Middle frontal gyrus (tissue), 1 donor: ENCODE measurements around the gene SGPP2.
"Not testable (repeated sequence)": the region's sequence is repeated elsewhere in the genome, so short reads cannot be mapped to it uniquely, and the experiment has no call there.

ENCODE experiments used
- DNase-seq: peaks from one replicate; pipeline ENCODE4 v3.0.0-alpha.2; 2015; ENCODE audit warnings: low spot score; ENCODE audit errors: extremely low spot score

Gene SGPP2

DNA sequence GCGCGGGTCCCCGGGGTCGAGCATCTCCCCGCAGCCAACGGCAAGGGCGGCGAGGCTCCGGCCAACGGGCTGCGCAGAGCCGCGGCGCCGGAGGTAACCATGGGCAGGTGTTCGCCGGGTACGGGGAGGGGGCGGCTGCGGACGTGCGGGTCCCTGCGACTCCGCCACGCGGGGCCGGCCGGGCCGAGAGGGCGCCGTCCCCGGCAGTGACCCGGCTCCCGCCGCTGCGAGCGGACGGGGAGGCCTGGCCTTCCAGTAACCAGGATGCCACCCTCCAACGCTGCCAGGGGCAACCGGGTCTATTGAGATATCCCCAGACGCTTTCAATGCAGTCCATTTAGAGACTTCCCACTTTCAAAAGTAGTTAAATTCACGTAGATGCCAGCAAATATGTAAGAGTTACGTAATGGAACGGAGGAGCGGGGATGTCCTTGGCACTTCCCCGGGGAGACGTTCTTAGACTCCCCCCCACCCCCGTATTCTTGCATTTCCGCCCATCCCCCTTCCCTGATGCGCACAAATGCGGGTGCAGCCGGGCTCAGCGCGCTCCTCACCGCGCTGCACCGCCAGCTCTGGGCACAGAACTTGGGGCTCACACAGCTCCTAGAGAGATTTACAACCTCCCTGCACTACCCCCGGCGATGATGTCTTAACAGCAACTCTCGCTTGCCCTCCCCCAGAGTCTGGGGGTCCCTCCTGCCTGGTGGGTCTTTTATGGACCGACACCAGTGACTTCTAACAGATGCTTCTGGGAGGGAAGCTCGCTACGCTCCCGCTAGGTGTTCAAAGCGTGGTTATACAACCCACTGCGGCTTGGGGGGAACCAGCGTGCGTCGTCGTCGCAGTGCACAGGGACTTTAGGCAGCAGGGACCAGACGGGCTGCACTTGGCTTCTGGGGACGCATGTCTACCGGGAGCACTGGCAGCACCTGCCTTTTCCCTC lies 657 bp downstream of the SGPP2 start:
- no peak for DNase-seq

- no peak for DNase-seq
Measured at GRCh38 chr2:222427646-222428301, 3.4 kb downstream of the SGPP2 start.

GRCh38 chr2:222430071-222430470 lies 5.7 kb downstream of the SGPP2 start:
- no peak for DNase-seq

- DNase-seq, result no peak
Measured at GRCh38 chr2:222430681-222431080, 6.3 kb downstream of the SGPP2 start.

DNA sequence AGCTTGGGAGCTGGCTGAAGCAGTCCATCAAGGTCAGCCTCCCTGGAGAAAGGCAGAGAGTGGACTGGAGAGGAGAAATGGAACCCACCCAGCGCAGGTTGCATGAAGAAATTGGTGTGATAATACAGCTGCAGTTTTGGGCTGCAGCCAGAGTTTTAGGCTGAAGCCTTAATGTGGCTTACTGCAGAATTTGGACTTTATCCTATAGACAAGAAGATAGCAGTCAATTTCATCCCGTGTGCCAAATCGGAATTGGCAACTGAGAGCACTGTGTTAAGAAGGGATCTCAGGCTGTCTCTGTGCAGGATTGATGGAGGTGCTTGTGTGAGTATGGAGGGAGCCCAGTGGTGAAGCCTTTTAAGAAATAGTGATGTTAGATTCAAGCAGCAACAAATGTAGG lies 7.5 kb downstream of the SGPP2 start:
- no peak for DNase-seq

DNA sequence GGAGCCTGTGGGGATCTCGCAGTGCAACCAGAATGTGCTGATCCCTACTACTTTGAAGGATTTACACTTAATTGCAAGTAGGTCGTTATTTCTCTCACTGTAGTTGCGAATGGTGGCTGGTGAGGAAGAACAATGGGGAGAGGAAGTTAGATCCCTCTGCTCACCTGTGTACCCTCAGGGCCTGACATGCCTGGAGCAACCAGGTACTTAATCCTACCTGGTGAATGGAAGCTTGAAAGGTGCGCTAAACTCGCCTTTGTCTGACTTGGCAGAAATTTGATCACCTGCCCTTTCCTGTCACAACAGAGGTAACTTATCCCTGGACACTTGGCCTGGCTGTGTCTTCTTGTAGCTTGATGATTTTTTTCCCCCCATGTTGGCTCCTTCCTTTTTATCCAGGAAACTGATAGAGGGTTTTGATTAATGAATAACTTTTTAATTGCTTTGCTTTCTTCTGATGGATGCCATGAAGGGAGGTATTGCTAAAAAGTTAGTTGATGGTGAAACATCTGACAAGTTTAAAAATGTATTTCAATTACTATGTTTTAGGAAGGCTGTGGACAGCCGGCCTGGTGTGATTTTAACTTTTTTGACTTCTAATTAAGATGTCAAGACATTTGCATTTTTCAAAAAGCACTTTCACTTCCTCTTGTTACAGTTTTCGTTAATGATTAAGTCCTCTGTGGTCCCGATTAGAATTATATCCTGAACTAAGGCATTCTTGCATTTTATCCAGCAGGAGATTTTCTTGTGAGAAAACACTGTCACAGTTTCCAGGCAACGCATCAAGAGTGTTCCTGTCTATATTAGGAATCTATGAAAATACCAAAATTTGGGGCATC lies 9.2 kb downstream of the SGPP2 start:
- no peak for DNase-seq

GRCh38 chr2:222434204-222434603 lies 9.9 kb downstream of the SGPP2 start:
- no peak for DNase-seq

DNA sequence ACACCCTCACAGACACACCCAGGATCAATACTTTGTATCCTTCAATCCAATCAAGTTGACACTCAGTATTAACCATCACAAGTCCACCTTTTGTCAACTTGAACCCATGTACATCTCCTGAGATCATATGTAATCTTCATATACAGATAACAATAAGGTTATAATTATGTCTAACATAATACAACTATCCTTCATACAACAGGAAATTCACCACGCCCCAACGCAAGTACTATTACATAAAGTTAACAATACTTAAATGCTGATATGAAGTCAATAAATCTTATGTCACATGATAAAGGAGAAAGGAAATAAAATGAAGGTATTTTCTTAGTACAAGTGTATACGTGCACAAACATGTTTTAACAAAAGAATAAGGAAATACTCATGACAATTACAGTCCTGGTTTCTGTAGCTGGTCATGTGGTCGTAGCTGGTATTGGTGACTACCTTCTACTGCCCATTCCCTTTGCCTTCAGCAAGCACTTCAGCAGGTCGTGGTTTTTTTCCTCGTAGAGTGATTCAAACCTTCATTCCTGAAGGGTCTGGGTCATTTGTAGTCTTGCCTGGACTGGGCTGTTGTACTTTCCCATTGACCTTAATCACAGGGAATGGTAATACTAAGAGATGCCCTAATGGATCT lies 11.2 kb downstream of the SGPP2 start:
- not testable (repeated sequence) for DNase-seq

DNA sequence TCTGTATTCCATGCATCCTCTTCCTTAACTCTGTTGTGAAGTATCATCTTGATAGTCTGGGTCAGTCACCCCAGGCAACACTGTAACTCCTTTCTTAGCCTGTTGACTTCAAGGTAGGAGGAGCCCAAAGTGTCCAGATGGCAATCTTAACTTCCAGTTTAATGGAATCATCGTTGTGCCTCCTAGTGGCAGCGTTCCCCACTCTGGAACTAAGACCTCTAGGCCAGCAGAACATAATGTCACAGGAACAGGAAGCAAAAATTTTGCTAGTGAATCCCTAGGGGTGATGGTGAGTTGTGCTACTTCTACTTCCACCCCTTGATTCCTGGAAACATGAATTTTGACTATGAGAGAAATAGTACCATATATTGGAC lies 11.7 kb downstream of the SGPP2 start:
- DNase-seq, result no peak

DNA sequence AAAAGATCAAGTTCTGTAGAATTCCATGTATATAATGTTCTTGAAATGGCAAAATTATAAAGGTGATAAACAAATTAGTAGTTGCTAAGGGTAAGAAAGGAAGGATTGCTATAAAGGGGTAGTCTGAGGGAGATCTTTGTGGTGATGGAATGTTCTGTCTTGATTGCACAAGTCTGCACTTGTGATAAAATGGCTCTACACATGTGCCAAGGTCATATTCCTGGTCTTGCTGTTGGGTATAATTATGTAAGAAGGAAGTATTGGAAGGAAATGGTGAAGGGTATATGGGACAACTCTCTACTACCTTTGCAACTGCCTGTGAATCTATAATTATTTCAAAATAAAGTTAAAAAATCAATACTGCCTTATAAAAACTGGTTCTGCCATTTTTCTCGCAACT lies 15.3 kb downstream of the SGPP2 start:
- no peak for DNase-seq

GRCh38 chr2:222440673-222441422 lies 16.5 kb downstream of the SGPP2 start:
- DNase-seq, result no peak

- DNase-seq, result no peak
Measured at GRCh38 chr2:222442665-222443064, 18.3 kb downstream of the SGPP2 start.

- DNase-seq, result no peak
Measured at GRCh38 chr2:222445227-222445626, 20.9 kb downstream of the SGPP2 start.

GRCh38 chr2:222447131-222447530 lies 22.8 kb downstream of the SGPP2 start:
- no peak for DNase-seq

GRCh38 chr2:222448748-222449181 lies 24.4 kb downstream of the SGPP2 start:
- no peak for DNase-seq

DNA sequence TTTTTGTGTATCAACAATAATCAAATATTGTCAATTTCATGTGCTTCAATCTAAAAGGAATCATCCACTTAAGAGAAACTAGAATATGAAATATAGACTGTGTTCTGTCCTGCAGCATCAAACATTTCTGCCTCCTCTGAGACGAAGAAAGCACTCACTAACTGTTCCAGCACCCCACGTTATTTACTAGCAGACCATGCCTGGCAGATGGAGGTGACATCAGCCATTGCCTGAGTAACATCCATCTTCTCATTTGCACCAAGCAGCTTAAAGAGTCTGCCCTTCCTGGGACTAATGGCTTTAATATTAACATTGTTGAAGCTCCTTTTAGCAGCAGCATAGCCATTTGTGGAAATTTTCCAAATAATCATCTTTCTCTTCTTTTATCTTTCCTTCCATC lies 25.7 kb downstream of the SGPP2 start:
- no peak for DNase-seq

GRCh38 chr2:222451224-222451674 lies 26.9 kb downstream of the SGPP2 start:
- no peak for DNase-seq

DNA sequence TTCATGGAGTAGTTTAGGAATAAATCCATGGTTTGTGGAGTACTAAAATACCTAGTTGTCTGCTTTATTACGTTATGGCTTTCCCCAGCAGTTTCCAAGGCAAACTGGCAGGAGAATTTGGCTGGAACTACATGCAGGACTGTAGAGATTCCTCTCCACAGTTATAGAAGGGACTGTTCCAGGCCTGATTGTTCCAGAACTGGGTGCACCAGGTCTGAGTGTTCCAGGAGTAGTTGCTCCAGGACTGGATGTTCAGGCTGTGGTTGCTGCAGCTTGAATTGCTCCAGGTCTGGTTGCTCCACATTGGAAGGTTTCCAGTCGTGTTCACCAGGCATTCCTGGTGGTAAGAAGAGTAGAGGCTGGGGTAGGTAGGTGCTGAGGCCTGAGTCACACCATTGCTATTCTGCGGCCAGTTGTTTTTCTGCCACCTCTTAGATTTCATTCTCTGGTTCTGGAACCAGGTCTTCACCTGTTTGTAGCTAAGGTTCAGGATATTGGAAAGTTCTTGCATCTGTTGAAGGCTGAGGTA lies 28.1 kb downstream of the SGPP2 start:
- no peak for DNase-seq

DNA sequence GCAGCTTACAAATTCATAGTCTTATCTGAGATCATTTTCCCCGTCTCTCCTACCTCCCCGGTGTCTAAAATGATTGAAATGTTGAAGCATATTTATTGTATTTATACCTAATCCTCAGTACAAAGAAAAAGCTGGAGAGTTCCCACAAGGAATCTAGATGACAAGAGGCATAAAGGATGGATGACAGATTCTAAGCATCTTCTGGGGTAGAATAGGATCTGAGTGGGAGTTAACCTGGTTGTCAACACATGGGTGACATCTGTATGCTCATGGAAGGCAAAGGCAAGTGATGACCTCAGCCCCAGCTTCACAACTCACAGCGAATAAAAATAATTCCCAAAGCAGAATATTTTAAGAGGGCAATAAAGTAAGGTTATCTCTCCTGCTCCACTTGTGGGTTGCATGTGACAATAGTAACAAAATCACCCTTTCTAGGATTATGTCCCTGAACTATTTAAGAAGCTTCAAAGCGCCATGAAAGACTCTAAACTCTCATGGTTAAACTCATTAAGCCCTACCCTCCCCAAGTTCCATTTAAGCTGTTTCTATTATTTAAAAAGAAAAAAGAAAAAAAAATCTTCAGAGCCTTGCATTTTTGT lies 32.2 kb downstream of the SGPP2 start:
- DNase-seq, result no peak

DNA sequence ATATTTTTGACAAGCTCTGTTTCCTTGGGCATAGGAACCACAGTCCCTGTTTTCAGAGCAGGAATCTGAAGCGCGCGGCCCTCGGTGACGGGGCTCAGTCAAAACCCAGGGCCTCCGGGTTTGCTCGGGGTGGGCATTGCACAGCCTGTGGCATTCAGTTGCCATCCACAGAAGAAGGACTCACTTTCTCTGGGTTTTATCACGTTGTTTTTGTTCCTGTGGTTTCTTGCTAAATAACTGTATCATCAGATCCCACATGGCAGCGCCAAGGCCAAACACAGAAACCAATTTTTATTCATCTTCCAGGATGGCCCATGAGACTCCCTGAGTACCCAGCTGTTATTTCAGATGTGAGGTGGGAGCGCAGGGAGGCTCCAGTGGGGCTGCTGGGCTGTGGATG lies 35.6 kb downstream of the SGPP2 start:
- no peak for DNase-seq
